Duodenal mucosa (tissue), 2 donors: Measurements from ENCODE around the gene PLA2G4E.

Source experiments
- H3K27ac ChIP-seq: one replicate; pipeline ENCODE4 v1.7.0; 2013; ENCODE audit warnings: low read depth, low read length
- H3K27me3 ChIP-seq, 2 donors: one replicate each; pipeline ENCODE4 v1.7.0; 2013; ENCODE audit warnings: low read length in 2 of 2, control low read depth in 1 of 2; ENCODE audit not compliant: insufficient read depth in 2 of 2, control insufficient read depth in 1 of 2
- H3K36me3 ChIP-seq, 2 donors: one replicate each; pipeline ENCODE4 v1.7.0; 2013; ENCODE audit warnings: low read length in 2 of 2, control low read depth in 1 of 2; ENCODE audit not compliant: insufficient read depth in 2 of 2, control insufficient read depth in 1 of 2
- H3K4me1 ChIP-seq, 2 donors: one replicate each; pipeline ENCODE4 v1.7.0; 2013; ENCODE audit warnings: low read length in 2 of 2, control low read depth in 1 of 2; ENCODE audit not compliant: insufficient read depth in 2 of 2, control insufficient read depth in 1 of 2
- H3K4me3 ChIP-seq, 2 donors: one replicate each; pipeline ENCODE4 v1.7.0; 2013; ENCODE audit warnings: low read length in 2 of 2, low read depth in 1 of 2
- H3K9ac ChIP-seq, 2 donors: one replicate each; pipeline ENCODE4 v1.7.0; 2013; ENCODE audit warnings: low read length in 2 of 2, low read depth in 1 of 2
- H3K9me3 ChIP-seq, 2 donors: one replicate each; pipeline ENCODE4 v1.7.0; 2013; ENCODE audit warnings: low read length in 2 of 2, control low read depth in 1 of 2; ENCODE audit not compliant: control insufficient read depth in 1 of 2

PLA2G4E gene

GRCh38 chr15:42036112-42036905 lies 15.5 kb upstream of the PLA2G4E start:
- Histone ChIP-seq H3K36me3 (no peaks in the 10 kb centered on the region), H3K4me3 (no peak overlapping the region), H3K27me3 (no peaks in the 10 kb centered on the region), H3K9me3 (peaks cover 0 to 5% of the 10 kb centered on the region in 2 donors), H3K9ac (no peak overlapping the region), H3K4me1 (peaks cover 0 to 3% of the 10 kb centered on the region in 2 donors), H3K27ac (no peak overlapping the region)

- Histone ChIP-seq H3K36me3 (no peaks in the 10 kb centered on the region), H3K27ac (no peak overlapping the region), H3K4me3 (no peak overlapping the region), H3K9ac (no peak overlapping the region), H3K27me3 (no peaks in the 10 kb centered on the region), H3K9me3 (peaks cover 0 to 5% of the 10 kb centered on the region in 2 donors), H3K4me1 (peaks cover 0 to 3% of the 10 kb centered on the region in 2 donors)
Observed at GRCh38 chr15:42035435-42035761, 14.6 kb upstream of the PLA2G4E start.

GRCh38 chr15:42034628-42035434 lies 14.0 kb upstream of the PLA2G4E start:
- Histone ChIP-seq H3K9me3 (peaks cover 0 to 5% of the 10 kb centered on the region in 2 donors), H3K27me3 (no peaks in the 10 kb centered on the region), H3K4me1 (peaks cover 0 to 3% of the 10 kb centered on the region in 2 donors), H3K36me3 (no peaks in the 10 kb centered on the region), H3K9ac (no peak overlapping the region), H3K27ac (no peak overlapping the region), H3K4me3 (no peak overlapping the region)

GRCh38 chr15:42033214-42033873 lies 12.5 kb upstream of the PLA2G4E start:
- H3K27ac ChIP-seq: no peak overlapping the region
- H3K4me1 ChIP-seq: peaks cover 0 to 3% of the 10 kb centered on the region in 2 donors

GRCh38 chr15:42032376-42033213 lies 11.8 kb upstream of the PLA2G4E start:
- Histone ChIP-seq H3K27me3 (no peaks in the 10 kb centered on the region), H3K27ac (no peak overlapping the region), H3K4me1 (peaks cover 0 to 3% of the 10 kb centered on the region in 2 donors), H3K36me3 (no peaks in the 10 kb centered on the region), H3K9ac (no peak overlapping the region), H3K4me3 (no peak overlapping the region), H3K9me3 (peaks cover 0 to 5% of the 10 kb centered on the region in 2 donors)

More at GRCh38 chr15:42033214-42033873, 12.5 kb upstream of the PLA2G4E start:
- H3K36me3 ChIP-seq: no peaks in the 10 kb centered on the region
- no peaks in the 10 kb centered on the region for H3K27me3 ChIP-seq
- H3K9me3 ChIP-seq: peaks cover 0 to 5% of the 10 kb centered on the region in 2 donors
- H3K9ac ChIP-seq: no peak overlapping the region
- H3K4me3 ChIP-seq: no peak overlapping the region

GRCh38 chr15:42031198-42031915 lies 10.5 kb upstream of the PLA2G4E start:
- Histone ChIP-seq H3K36me3 (no peaks in the 10 kb centered on the region), H3K9me3 (peaks cover 0 to 5% of the 10 kb centered on the region in 2 donors), H3K9ac (no peak overlapping the region), H3K4me1 (peaks cover 0 to 3% of the 10 kb centered on the region in 2 donors), H3K4me3 (no peak overlapping the region), H3K27ac (no peak overlapping the region), H3K27me3 (no peaks in the 10 kb centered on the region)

GRCh38 chr15:42027521-42027920 lies 6.7 kb upstream of the PLA2G4E start:
- Histone ChIP-seq H3K9me3 (peaks cover 0 to 5% of the 10 kb centered on the region in 2 donors), H3K9ac (no peak overlapping the region), H3K4me3 (no peak overlapping the region), H3K27me3 (no peaks in the 10 kb centered on the region), H3K27ac (no peak overlapping the region), H3K4me1 (no peaks in the 10 kb centered on the region), H3K36me3 (no peaks in the 10 kb centered on the region)

GRCh38 chr15:42024303-42024702 lies 3.5 kb upstream of the PLA2G4E start:
- no peaks in the 10 kb centered on the region for H3K9me3 ChIP-seq
- no peaks in the 10 kb centered on the region for H3K4me1 ChIP-seq
- no peaks in the 10 kb centered on the region for H3K27me3 ChIP-seq
- H3K36me3 ChIP-seq: no peaks in the 10 kb centered on the region
- no peak overlapping the region for H3K9ac ChIP-seq
- no peak overlapping the region for H3K4me3 ChIP-seq
- no peak overlapping the region for H3K27ac ChIP-seq

- no peak overlapping the region for H3K27ac ChIP-seq
- H3K9me3 ChIP-seq: no peaks in the 10 kb centered on the region
- H3K27me3 ChIP-seq: no peaks in the 10 kb centered on the region
- H3K9ac ChIP-seq: no peak overlapping the region
- H3K36me3 ChIP-seq: no peaks in the 10 kb centered on the region
- no peaks in the 10 kb centered on the region for H3K4me1 ChIP-seq
- H3K4me3 ChIP-seq: no peak overlapping the region
Observed at GRCh38 chr15:42021593-42021992, 751 bp upstream of the PLA2G4E start.
